AG08396 (cell line): ENCODE data around the gene KREMEN2.

Experiments used
- DNase-seq: peaks from one replicate; pipeline ENCODE4 v3.0.0; 2012; ENCODE audit warnings: low spot score, mixed read lengths

KREMEN2 gene

DNA sequence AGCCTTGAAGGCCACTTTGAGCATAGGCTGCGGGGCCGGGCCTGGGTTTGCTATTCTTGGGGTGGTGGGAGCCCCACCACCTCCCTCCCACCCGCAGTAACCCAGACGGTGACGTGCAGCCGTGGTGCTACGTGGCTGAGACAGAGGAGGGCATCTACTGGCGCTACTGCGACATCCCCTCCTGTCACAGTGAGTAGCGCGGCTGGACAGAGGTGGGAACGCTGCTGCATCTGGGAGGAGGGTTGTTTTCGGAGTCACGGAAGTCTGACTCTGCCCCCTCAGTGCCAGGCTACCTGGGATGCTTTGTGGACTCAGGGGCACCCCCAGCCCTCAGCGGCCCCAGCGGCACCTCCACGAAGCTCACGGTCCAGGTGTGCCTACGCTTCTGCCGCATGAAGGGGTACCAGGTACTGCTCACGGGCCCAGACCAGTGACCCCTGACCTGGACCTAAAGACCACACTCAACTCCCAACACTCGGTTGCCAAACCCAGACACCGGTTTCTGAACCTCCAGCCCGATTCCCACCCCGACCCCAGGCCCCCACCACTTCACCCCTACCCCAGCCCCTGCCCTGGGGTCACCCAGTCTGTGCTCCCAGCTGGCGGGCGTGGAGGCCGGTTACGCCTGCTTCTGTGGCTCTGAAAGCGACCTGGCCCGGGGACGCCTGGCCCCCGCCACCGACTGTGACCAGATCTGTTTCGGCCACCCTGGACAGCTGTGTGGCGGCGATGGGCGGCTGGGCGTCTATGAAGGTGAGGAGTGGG is 2.1 kb downstream of the KREMEN2 start:
- no peak for DNase-seq

GRCh38 chr16:2966808-2967191 is 2.7 kb downstream of the KREMEN2 start:
- no peak for DNase-seq

GRCh38 chr16:2967211-2967631 is 3.1 kb downstream of the KREMEN2 start:
- DNase-seq: no peak

GRCh38 chr16:2967721-2968161 is 3.7 kb downstream of the KREMEN2 start:
- DNase-seq: no peak

DNA sequence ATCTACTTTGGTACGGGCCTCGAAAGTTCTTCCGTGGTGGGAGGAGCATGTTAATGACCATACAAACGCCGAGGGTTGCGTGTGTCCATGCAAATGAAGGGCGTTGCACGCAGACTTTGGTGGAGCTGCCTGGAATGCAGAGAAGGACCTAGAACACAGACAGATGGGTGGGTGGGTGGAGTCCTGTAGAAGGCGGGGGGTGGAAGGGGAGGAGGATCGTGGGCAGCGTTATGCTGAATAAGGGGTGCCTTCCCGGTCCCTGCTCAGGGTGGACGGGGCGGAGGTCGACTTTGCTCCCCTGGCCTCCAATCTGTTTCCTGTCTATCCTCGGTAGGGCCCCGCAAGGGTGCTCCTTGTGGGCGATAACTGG is 4.3 kb downstream of the KREMEN2 start:
- no peak for DNase-seq

GRCh38 chr16:2968738-2969544 is 4.9 kb downstream of the KREMEN2 start, which contains the start of gene PAQR4:
PAQR4 (plus strand) TSS chr16:2969348; CDS start chr16:2969675, 327 bp downstream.
- DNase-seq: peak; percentile 98

GRCh38 chr16:2969545-2970521 is 5.8 kb downstream of the KREMEN2 start:
- peak; percentile 69 for DNase-seq

DNA sequence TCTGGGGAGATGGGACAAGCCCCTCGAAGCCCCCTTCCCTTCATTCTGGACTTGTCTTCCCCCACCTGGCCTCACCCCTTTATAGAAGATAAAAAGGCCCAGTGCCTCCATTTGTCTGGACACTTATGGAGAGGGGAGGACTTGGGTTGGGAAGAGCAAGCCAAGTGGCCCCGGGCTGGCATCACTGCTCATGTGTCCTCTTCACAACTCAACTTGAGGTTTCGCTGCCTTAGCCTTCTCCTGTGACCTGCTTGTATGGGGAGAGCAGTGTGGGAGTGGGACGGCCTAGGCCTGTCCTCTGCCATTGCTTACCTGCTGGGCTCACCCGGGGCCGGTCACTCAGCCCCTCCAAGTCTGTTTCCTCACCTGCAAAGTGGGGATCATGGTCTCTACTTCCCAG is 6.5 kb downstream of the KREMEN2 start:
- DNase-seq: no peak

GRCh38 chr16:2971134-2971984 is 7.3 kb downstream of the KREMEN2 start:
- DNase-seq: no peak

DNA sequence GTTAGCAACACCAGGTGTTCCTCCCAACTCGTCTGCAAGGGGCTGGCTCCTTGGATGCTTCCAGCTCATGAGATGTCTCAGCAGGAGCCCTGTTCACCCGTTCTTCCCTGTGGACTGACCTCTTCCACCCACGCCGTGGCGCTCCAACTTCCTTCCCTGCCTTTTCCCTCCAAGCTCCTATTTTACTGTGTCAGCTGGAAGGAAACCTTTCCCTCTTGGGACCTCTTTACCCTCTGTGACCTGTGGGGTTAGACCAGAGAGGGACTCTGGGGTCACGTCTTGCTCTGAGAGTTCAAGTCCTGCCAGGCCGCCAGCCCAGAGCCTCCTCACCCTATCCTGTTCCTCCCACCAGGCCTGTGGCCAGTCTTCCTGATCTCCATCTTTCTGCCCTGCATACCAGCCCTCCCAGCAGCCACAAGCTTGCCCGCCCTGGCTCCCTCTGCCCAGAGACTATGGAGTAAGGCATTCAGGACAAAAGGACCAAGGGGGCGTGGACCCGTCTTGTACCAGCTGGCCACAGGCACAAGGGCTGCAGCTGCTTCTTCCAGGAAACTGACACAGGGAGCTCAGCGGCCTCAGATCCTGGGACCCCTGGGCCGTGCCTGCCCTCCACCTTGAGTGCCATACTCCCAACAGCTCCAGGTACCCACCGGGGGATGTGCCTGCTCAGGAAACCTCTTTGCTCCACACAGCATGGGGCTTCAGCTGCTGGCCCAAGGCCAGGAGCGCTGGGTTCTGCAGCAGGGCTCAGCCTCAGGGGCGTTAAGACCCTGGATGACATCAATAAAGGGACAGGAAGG is 8.1 kb downstream of the KREMEN2 start:
- no peak for DNase-seq

DNA sequence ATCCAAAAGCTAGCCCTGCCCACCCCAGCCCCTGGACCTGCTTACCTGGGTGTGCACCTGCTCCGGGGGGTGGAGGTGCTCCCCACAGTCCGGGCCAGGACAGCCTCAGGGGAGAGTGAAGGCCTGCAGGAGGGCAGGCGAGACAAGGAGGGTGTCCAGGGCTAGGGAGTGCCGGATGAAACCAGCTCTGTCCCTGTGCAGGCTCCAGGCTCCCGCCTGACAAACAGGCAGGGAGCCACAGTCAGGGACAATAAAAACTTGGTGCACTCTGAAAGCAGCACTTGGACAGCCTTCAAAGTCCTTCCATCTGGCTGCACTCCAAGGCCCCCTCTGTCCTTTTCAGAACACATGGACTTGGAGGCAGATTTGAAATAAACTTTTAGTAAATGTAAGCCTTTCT is 9.0 kb downstream of the KREMEN2 start:
- no peak for DNase-seq

- no peak for DNase-seq
Measured at GRCh38 chr16:2973605-2974318, 9.7 kb downstream of the KREMEN2 start.

- DNase-seq: no peak
Measured at GRCh38 chr16:2974319-2975056, 10.4 kb downstream of the KREMEN2 start.

DNA sequence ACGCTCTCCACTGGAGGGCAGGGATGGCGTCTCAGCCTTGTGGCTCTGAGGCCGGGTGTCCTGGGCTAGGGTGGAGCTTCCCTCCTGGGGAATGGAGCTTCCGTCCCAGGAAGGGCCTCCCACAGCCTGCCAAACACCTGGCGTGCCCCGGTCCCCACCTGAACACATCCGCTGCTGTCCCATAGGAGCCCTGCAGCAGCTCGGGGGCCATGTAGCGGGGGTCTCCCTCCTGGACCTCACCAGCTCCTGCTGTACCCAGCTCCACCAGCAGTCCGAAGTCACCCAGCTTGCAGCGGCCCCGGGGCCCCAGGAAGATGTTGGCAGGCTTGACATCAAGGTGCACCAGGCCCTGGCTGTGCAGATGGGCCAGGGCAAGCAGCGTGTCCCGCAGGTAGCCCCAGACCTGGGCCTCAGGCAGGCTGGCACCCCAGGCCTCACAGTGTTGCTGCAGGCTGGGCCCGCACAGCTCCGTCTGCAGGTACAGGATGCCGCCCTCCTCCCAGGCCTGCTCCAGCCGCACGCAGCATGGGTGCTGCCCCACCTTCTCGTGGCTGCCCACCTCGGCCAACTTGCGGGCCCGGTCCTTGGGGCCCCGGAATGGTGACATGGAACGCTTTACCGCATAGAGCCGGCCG is 11.2 kb downstream of the KREMEN2 start:
- no peak for DNase-seq

GRCh38 chr16:2976201-2976600 is 12.1 kb downstream of the KREMEN2 start:
- DNase-seq: no peak

- no peak for DNase-seq
Measured at GRCh38 chr16:2976673-2977072, 12.6 kb downstream of the KREMEN2 start.

- DNase-seq: no peak
Measured at GRCh38 chr16:2977440-2977839, 13.4 kb downstream of the KREMEN2 start.

- DNase-seq: no peak
Measured at GRCh38 chr16:2979669-2980226, 15.7 kb downstream of the KREMEN2 start.
